Epithelial cell of prostate (primary cell): Measurements from ENCODE around the gene SH3PXD2A.

Experiments
- DNase-seq: peaks from one replicate; pipeline ENCODE4 v3.0.0-alpha.2; 2011; ENCODE audit warnings: low read depth, low spot score
- H3K27ac ChIP-seq: fragments of 450-650 bp; 2 replicates; pipeline ENCODE4 v1.5.1; 2017; ENCODE audit warnings: mild to moderate bottlenecking

Gene SH3PXD2A

GRCh38 chr10:103584216-103585010, 271.0 kb downstream of the SH3PXD2A start:
- H3K27ac ChIP-seq = no peak overlapping the region
- DNase-seq = no peak

GRCh38 chr10:103583871-103584215, 271.5 kb downstream of the SH3PXD2A start:
- no peak overlapping the region for H3K27ac ChIP-seq
- DNase-seq = no peak

GRCh38 chr10:103582331-103583123, 272.8 kb downstream of the SH3PXD2A start:
- no peak for DNase-seq
- no peak overlapping the region for H3K27ac ChIP-seq

GRCh38 chr10:103581499-103581898, 273.9 kb downstream of the SH3PXD2A start:
- no peak overlapping the region for H3K27ac ChIP-seq
- no peak for DNase-seq

GRCh38 chr10:103580430-103580829, 274.9 kb downstream of the SH3PXD2A start:
- no peak for DNase-seq
- H3K27ac ChIP-seq = no peak overlapping the region

GRCh38 chr10:103580011-103580410, 275.4 kb downstream of the SH3PXD2A start:
- DNase-seq = no peak
- H3K27ac ChIP-seq = no peak overlapping the region

GRCh38 chr10:103578782-103579382, 276.5 kb downstream of the SH3PXD2A start:
- H3K27ac ChIP-seq = no peak overlapping the region
- no peak for DNase-seq

- no peak overlapping the region for H3K27ac ChIP-seq
- DNase-seq = no peak
Observed at GRCh38 chr10:103576862-103577261, 278.5 kb downstream of the SH3PXD2A start.

GRCh38 chr10:103576076-103576471, 279.3 kb downstream of the SH3PXD2A start:
- H3K27ac ChIP-seq = no peak overlapping the region

GRCh38 chr10:103575416-103576075, 279.8 kb downstream of the SH3PXD2A start:
- H3K27ac ChIP-seq = no peak overlapping the region
- DNase-seq = no peak

More at GRCh38 chr10:103576076-103576471, 279.3 kb downstream of the SH3PXD2A start:
- DNase-seq = no peak

GRCh38 chr10:103574097-103575061, 281.0 kb downstream of the SH3PXD2A start:
- no peak for DNase-seq
- no peak overlapping the region for H3K27ac ChIP-seq

- H3K27ac ChIP-seq = no peak overlapping the region
- no peak for DNase-seq
Observed at GRCh38 chr10:103573205-103573487, 282.2 kb downstream of the SH3PXD2A start.

GRCh38 chr10:103572347-103573204, 282.8 kb downstream of the SH3PXD2A start:
- no peak for DNase-seq
- no peak overlapping the region for H3K27ac ChIP-seq

- DNase-seq = no peak
- no peak overlapping the region for H3K27ac ChIP-seq
Observed at GRCh38 chr10:103571656-103571975, 283.8 kb downstream of the SH3PXD2A start.

GRCh38 chr10:103570844-103571655, 284.3 kb downstream of the SH3PXD2A start:
- H3K27ac ChIP-seq = no peak overlapping the region
- no peak for DNase-seq

GRCh38 chr10:103569896-103570295, 285.5 kb downstream of the SH3PXD2A start:
- H3K27ac ChIP-seq = no peak overlapping the region
- no peak for DNase-seq

- no peak for DNase-seq
- H3K27ac ChIP-seq = no peak overlapping the region
Observed at GRCh38 chr10:103568505-103568904, 286.9 kb downstream of the SH3PXD2A start.

- DNase-seq = no peak
- H3K27ac ChIP-seq = no peak overlapping the region
Observed at GRCh38 chr10:103566536-103566935, 288.8 kb downstream of the SH3PXD2A start.
